ENCODE results near the gene EMILIN3. TPM values are rescaled to one million over a fixed set of nuclear protein-coding genes. Genes with fewer than 3 reads are reported as not detected.

EMILIN3 gene
- total and polyA plus RNA-seq, 12 donors: 0.42 to 4.1 (median 1.7) TPM

DNA sequence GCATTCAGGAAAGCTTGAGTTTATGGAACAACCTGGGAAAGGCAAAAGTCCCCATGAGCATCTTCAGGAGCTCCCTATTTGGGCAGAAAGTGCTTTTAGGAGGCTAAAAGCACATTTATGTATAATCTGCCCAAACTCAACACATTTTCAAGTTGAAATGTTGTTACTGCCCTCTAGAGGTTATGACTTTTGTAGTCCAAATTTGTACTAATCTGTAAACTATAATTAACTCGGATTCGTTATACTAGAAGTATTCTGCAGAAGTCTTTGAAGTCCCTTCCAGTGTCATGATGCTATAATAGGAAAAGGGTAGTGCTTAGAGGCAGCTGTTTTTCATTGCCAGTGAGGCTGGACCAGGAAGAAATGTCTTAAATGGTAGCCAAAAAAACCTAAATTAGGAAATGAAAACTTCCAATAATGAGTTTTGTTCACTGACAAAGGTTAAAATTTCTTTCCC is 44.8 kb upstream of the EMILIN3 start:
- H3K27me3 ChIP-seq: no peaks in the 10 kb centered on the region
- H3K4me3 ChIP-seq: no peak overlapping the region
- peak overlapping the region in 3 of 5 donors; percentile 27 to 57 (median 43) for H3K27ac ChIP-seq
- DNase-seq: no peak
- no peaks in the 10 kb centered on the region for H3K9me3 ChIP-seq (replicated peaks in 1 of 3)
- 13 to 20% (median 15%) methylated on average over 2 of the region's 2 CpGs for WGBS, 4 donors
- TF ChIP-seq, protein P1, sequence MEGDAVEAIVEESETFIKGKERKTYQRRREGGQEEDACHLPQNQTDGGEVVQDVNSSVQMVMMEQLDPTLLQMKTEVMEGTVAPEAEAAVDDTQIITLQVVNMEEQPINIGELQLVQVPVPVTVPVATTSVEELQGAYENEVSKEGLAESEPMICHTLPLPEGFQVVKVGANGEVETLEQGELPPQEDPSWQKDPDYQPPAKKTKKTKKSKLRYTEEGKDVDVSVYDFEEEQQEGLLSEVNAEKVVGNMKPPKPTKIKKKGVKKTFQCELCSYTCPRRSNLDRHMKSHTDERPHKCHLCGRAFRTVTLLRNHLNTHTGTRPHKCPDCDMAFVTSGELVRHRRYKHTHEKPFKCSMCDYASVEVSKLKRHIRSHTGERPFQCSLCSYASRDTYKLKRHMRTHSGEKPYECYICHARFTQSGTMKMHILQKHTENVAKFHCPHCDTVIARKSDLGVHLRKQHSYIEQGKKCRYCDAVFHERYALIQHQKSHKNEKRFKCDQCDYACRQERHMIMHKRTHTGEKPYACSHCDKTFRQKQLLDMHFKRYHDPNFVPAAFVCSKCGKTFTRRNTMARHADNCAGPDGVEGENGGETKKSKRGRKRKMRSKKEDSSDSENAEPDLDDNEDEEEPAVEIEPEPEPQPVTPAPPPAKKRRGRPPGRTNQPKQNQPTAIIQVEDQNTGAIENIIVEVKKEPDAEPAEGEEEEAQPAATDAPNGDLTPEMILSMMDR (IDR thresholded peaks at IDR 0.05): peak; percentile 23 to 57 (median 44)
- no peak for TF ChIP-seq POLR2A (IDR thresholded peaks at IDR 0.05)
- intact Hi-C loops (cut with DNase I): loop anchor here (5.0 to 10.0 kb wide), 2 partner anchors 67 to 69 kb away; partner anchors contain the start of gene LPIN3 (in 2 of the 2)
- H3K36me3 ChIP-seq (replicated peaks in 1 of 2): peaks cover 0 to 78% of the 10 kb centered on the region in 2 donors
- peaks cover 0 to 15% of the 10 kb centered on the region in 2 donors for H3K4me1 ChIP-seq (replicated peaks in 1 of 2)

DNA sequence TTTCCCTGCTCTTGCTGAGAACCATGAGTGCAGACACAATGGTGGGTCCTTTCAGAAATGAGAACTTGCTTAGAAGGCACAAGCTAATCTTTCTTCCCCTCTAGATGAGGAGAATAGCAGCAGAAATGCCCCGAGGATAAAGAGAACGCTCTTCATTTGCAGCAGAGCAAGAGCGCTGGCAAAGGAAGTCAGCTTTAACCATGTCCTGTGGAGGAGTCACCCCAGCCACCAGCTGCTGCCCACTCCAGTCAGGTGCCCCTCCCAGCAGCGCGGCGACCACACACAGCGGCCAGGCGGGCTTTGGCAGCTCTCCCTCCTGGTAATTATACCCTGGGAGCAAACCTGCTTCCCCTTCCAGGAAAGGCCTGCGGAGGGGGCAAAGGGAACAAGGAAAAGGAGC is 42.4 kb upstream of the EMILIN3 start:
- DNase-seq: no peak
- H3K4me1 ChIP-seq (replicated peaks in 1 of 2): peaks cover 0 to 15% of the 10 kb centered on the region in 2 donors
- H3K9me3 ChIP-seq (replicated peaks in 1 of 3): no peaks in the 10 kb centered on the region
- intact Hi-C loops (cut with DNase I): no loop called here
- H3K4me3 ChIP-seq: no peak overlapping the region
- TF ChIP-seq, protein P1 (IDR thresholded peaks at IDR 0.05): no peak
- TF ChIP-seq POLR2A (IDR thresholded peaks at IDR 0.05): no peak
- H3K36me3 ChIP-seq (replicated peaks in 1 of 2): peaks cover 0 to 73% of the 10 kb centered on the region in 2 donors
- H3K27me3 ChIP-seq: no peaks in the 10 kb centered on the region
- H3K27ac ChIP-seq: no peak overlapping the region
- WGBS, 4 donors: 69 to 75% (median 73%) methylated on average over 4 to 9 of the region's 9 CpGs

DNA sequence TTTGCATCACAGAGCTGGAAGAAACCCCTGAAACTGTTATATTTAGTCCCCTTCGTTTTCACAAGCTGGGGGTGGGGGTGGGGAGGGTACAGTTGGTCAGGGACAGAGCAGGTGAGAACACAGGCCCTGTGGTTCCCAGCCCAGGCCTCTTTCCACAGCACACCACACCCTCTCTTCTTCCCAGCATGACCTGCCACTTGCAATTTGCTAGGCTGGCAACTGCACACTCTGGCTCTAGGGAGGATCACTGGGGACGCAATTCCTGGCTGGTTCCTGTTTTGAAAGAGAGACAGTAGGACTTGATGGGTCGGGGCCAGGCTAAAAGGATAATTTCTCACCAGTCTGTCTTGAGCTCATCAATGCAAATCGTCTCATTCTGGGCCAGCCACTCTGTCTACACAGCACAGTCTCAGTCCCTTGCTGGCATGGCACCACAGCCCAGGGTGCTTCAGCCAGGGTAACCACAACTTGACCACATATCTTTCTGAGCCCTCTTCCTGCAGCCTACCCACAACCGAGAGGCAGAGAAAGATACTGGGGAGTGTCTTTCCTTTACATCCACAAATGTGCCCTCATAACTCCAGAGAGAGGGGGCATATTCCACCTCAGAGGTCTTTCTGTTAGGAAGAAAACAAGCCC is 41.7 kb upstream of the EMILIN3 start:
- H3K9me3 ChIP-seq (replicated peaks in 1 of 3): no peaks in the 10 kb centered on the region
- WGBS, 4 donors: 66 to 76% (median 72%) methylated on average over 4 to 5 of the region's 5 CpGs
- no peak for DNase-seq
- peaks cover 0 to 72% of the 10 kb centered on the region in 2 donors for H3K36me3 ChIP-seq (replicated peaks in 1 of 2)
- no peak overlapping the region for H3K27ac ChIP-seq
- H3K27me3 ChIP-seq: no peaks in the 10 kb centered on the region
- no peak overlapping the region for H3K4me3 ChIP-seq
- intact Hi-C loops (cut with DNase I): no loop called here
- TF ChIP-seq, protein P1 (IDR thresholded peaks at IDR 0.05): no peak
- no peak for TF ChIP-seq POLR2A (IDR thresholded peaks at IDR 0.05)
- H3K4me1 ChIP-seq (replicated peaks in 1 of 2): peaks cover 0 to 15% of the 10 kb centered on the region in 2 donors

DNA sequence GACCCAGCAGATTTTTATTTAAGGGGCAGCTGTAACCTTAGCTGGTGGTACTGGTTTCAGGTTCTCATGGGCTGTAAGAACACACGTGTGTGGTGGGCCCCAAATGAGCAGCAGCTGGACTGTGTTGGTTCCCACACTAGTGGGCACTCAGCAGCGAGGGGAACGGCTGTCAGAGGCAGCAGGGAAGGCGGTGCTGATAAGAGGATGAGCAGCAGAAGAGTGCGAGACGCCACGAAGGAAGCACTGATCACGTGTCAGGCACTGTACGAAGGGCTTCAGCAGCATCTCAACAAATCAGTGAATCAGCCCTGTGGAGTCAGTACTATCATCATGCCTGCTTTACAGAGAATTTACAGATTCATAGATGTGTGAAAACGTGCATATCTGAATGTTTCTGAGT is 41.0 kb upstream of the EMILIN3 start:
- H3K4me3 ChIP-seq: no peak overlapping the region
- TF ChIP-seq, protein P1 (IDR thresholded peaks at IDR 0.05): no peak
- TF ChIP-seq POLR2A (IDR thresholded peaks at IDR 0.05): no peak
- no peaks in the 10 kb centered on the region for H3K27me3 ChIP-seq
- 80 to 88% (median 86%) methylated on average over 10 of the region's 10 CpGs for WGBS, 4 donors
- no peaks in the 10 kb centered on the region for H3K9me3 ChIP-seq (replicated peaks in 1 of 3)
- no peak for DNase-seq
- intact Hi-C loops (cut with DNase I): no loop called here
- peaks cover 0 to 15% of the 10 kb centered on the region in 2 donors for H3K4me1 ChIP-seq (replicated peaks in 1 of 2)
- H3K27ac ChIP-seq: no peak overlapping the region
- H3K36me3 ChIP-seq (replicated peaks in 1 of 2): peaks cover 0 to 65% of the 10 kb centered on the region in 2 donors
